DOHH2 (cell line): ENCODE measurements around the gene PEF1.

ENCODE experiments used
- CTCF ChIP-seq: fragments of 200-600 bp; sonication (generic); IDR thresholded peaks from one replicate; pipeline ENCODE4 v1.5.1; 2014; ENCODE audit warnings: antibody characterized with exemption, mild to moderate bottlenecking, low read depth, low read length; ENCODE audit not compliant: poor library complexity, severe bottlenecking
- EZH2phosphoT487 ChIP-seq: fragments of 200-600 bp; sonication (generic); IDR thresholded peaks from 2 replicates; pipeline ENCODE4 v1.6.1; 2017; ENCODE audit warnings: borderline replicate concordance, mild to moderate bottlenecking, antibody characterized with exemption, low read length, moderate library complexity, mixed read lengths

- TF ChIP-seq CTCF (no peak), EZH2phosphoT487 (no peak)
Measured at GRCh38 chr1:31617218-31617915, 27.3 kb downstream of the PEF1 start, which contains the start of gene HCRTR1.
